ENCODE measurements around the gene USP6NL. TPM values are rescaled to one million over a fixed set of nuclear protein-coding genes. Genes with fewer than 3 reads are reported as not detected.

USP6NL gene
- total and polyA plus RNA-seq, 2 of the 8 experiments (the other 6 are each of a cell fraction or from before 2014, with no cell fraction given) = 10.9 to 28.8 TPM

- TF ChIP-seq NANOG (IDR thresholded peaks at IDR 0.05; ENCODE audit: insufficient read depth, low read depth, low read length, poor library complexity, severe bottlenecking) (no peak), ATF3 (IDR thresholded peaks at IDR 0.05; ENCODE audit: insufficient read depth, low read depth, low read length) (no peak), FOSL1 (IDR thresholded peaks at IDR 0.05; ENCODE audit: insufficient read depth, low read depth, low read length) (no peak)
These were observed 106.7 kb downstream of the USP6NL start (continued) for GRCh38 chr10:11504566-11505285.
